PC-9 (cell line): Measurements from ENCODE around the gene ITGBL1.

ENCODE experiments used
- EZH2 ChIP-seq: fragments of 200-600 bp; sonication (generic); IDR thresholded peaks from 2 replicates; pipeline ENCODE4 v1.8.0; 2017; ENCODE audit warnings: antibody characterized with exemption, low read depth
- TF ChIP-seq, protein P1 (sequence below): fragments of 200-600 bp; sonication (generic); conservative IDR thresholded peaks from 2 replicates; pipeline ENCODE4 v1.6.1; 2017; ENCODE audit warnings: mixed run types, antibody characterized with exemption, mild to moderate bottlenecking, moderate library complexity

- TF ChIP-seq, protein P1, sequence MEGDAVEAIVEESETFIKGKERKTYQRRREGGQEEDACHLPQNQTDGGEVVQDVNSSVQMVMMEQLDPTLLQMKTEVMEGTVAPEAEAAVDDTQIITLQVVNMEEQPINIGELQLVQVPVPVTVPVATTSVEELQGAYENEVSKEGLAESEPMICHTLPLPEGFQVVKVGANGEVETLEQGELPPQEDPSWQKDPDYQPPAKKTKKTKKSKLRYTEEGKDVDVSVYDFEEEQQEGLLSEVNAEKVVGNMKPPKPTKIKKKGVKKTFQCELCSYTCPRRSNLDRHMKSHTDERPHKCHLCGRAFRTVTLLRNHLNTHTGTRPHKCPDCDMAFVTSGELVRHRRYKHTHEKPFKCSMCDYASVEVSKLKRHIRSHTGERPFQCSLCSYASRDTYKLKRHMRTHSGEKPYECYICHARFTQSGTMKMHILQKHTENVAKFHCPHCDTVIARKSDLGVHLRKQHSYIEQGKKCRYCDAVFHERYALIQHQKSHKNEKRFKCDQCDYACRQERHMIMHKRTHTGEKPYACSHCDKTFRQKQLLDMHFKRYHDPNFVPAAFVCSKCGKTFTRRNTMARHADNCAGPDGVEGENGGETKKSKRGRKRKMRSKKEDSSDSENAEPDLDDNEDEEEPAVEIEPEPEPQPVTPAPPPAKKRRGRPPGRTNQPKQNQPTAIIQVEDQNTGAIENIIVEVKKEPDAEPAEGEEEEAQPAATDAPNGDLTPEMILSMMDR, result no peak
- TF ChIP-seq EZH2, result no peak
Measured at GRCh38 chr13:101712026-101712348, 259.5 kb downstream of the ITGBL1 start.
